WTC11 (cell line): ENCODE results near the gene UGGT2.
"Not testable (repeated sequence)": the region's sequence is repeated elsewhere in the genome, so short reads cannot be mapped to it uniquely, and the experiment has no call there.

Experiments used
- AFF4 ChIP-seq: sonication (generic); formaldehyde crosslinking; IDR thresholded peaks from 2 replicates; pipeline ENCODE4 v1.8.1; 2023; ENCODE audit warnings: mild to moderate bottlenecking, missing genetic modification reagents, borderline replicate concordance
- ARID4B ChIP-seq: sonication (generic); formaldehyde crosslinking; IDR thresholded peaks from 2 replicates; pipeline ENCODE4 v1.8.0; 2023; ENCODE audit warnings: missing genetic modification reagents, mild to moderate bottlenecking, borderline replicate concordance
- ATF2 ChIP-seq: sonication (generic); formaldehyde crosslinking; IDR thresholded peaks from 2 replicates; pipeline ENCODE4 v1.8.1; 2022; ENCODE audit warnings: low read depth, missing genetic modification reagents, borderline replicate concordance
- CREB1 ChIP-seq: sonication (generic); formaldehyde crosslinking; IDR thresholded peaks from 2 replicates; pipeline ENCODE4 v1.8.0; 2023; ENCODE audit warnings: mild to moderate bottlenecking, missing genetic modification reagents
- CREM ChIP-seq: sonication (generic); formaldehyde crosslinking; IDR thresholded peaks from 2 replicates; pipeline ENCODE4 v1.8.1; 2022; ENCODE audit warnings: mild to moderate bottlenecking, missing genetic modification reagents, moderate library complexity
- CTCF ChIP-seq: fragments of 200-600 bp; IDR thresholded peaks from 2 replicates; pipeline ENCODE4 v1.8.0; 2022; ENCODE audit warnings: antibody characterized with exemption
- E2F1 ChIP-seq: sonication (generic); formaldehyde crosslinking; IDR thresholded peaks from 2 replicates; pipeline ENCODE4 v1.8.0; 2022; ENCODE audit warnings: mild to moderate bottlenecking, missing genetic modification reagents
- E2F4 ChIP-seq: sonication (generic); formaldehyde crosslinking; IDR thresholded peaks from 2 replicates; pipeline ENCODE4 v1.8.1; 2022; ENCODE audit warnings: low read depth, mild to moderate bottlenecking, moderate library complexity, missing genetic modification reagents, borderline replicate concordance
- GABPB1 ChIP-seq: sonication (generic); formaldehyde crosslinking; IDR thresholded peaks from 2 replicates; pipeline ENCODE4 v1.8.1; 2023; ENCODE audit warnings: mild to moderate bottlenecking, missing genetic modification reagents
- NR1H2 ChIP-seq: sonication (generic); formaldehyde crosslinking; IDR thresholded peaks from 2 replicates; pipeline ENCODE4 v1.9.0; 2021; ENCODE audit warnings: mild to moderate bottlenecking, moderate library complexity, missing genetic modification reagents
- USF1 ChIP-seq: sonication (generic); formaldehyde crosslinking; IDR thresholded peaks from 2 replicates; pipeline ENCODE4 v1.8.0; 2022; ENCODE audit warnings: mild to moderate bottlenecking, missing genetic modification reagents
- USF2 ChIP-seq: sonication (generic); formaldehyde crosslinking; IDR thresholded peaks from 2 replicates; pipeline ENCODE4 v1.8.1; 2023; ENCODE audit warnings: mild to moderate bottlenecking, missing genetic modification reagents, moderate library complexity
- ZNF219 ChIP-seq: sonication (generic); formaldehyde crosslinking; IDR thresholded peaks from 2 replicates; pipeline ENCODE4 v1.8.0; 2023; ENCODE audit warnings: missing genetic modification reagents, mild to moderate bottlenecking, borderline replicate concordance
- ZSCAN18 ChIP-seq: fragments of 250-450 bp; sonication (Bioruptor Pico); IDR thresholded peaks from 2 replicates; pipeline ENCODE4 v2.1.2; 2022; ENCODE audit warnings: mild to moderate bottlenecking, moderate library complexity

- TF ChIP-seq CTCF; ZSCAN18 (CRISPR knock-in tag); USF2 (CRISPR knock-in tag); ZNF219 (CRISPR knock-in tag); AFF4 (CRISPR knock-in tag); ARID4B (CRISPR knock-in tag); NR1H2 (CRISPR knock-in tag); E2F1 (CRISPR knock-in tag); E2F4 (CRISPR knock-in tag); USF1 (CRISPR knock-in tag); GABPB1 (CRISPR knock-in tag); ATF2 (CRISPR knock-in tag); CREB1; CREM (CRISPR knock-in tag): not testable (repeated sequence)
These were observed 263.9 kb downstream of the UGGT2 start for GRCh38 chr13:95789315-95789714.
